K562 (cell line): ENCODE measurements around the gene COL5A1. TPM values are rescaled to one million over a fixed set of nuclear protein-coding genes. Genes with fewer than 3 reads are reported as not detected.

Experiments used
- ATAC-seq: fragments of 200-7000 bp; cut with Tn5 transposase; 3 replicates; pipeline ENCODE4 v1.9.1; 2020; ENCODE audit warnings: moderate library complexity
- BruUV-seq: library from RNA; stranded (reverse); fragments of 400-500 nt; replicated peaks from 2 replicates; lab custom pipeline; 2021; lab: Mats Ljungman, UMichigan
- CTCF ChIA-PET: fragments of 300-600 bp; formaldehyde crosslinking; extraction: SDS; loops from one replicate; lab custom pipeline; 2021; ENCODE audit warnings: low intra/inter-chr PET ratio; lab: Yijun Ruan, JAX
- POLR2A ChIA-PET: fragments of 300-600, 350-650 bp; sonication (Branson Sonifier 250); formaldehyde crosslinking; extraction: SDS; loops from one replicate; lab custom pipeline; 2021; ENCODE audit warnings: antibody characterized with exemption, inconsistent platforms; lab: Yijun Ruan, JAX
- DNase-seq, 4 experiments: peaks; one replicate each; pipeline versions ENCODE4 v3.0.0 to v3.0.0-alpha.2; 2011 to 2018; ENCODE audit warnings: low spot score in 3 of 4, mixed read lengths in 3 of 4; ENCODE audit errors: extremely low read depth in 1 of 4
- FAIRE-seq: peaks from 2 replicates; lab custom pipeline; 2011; peaks lifted over from hg19 to GRCh38; lab: Jason Lieb, UNC
- H2AFZ ChIP-seq: 2 replicates; pipeline ENCODE4 v1.6.0; 2011; ENCODE audit warnings: low read depth, low read length, control low read depth, inconsistent platforms
- H3K27ac ChIP-seq: fragments of 200-600 bp; 3 replicates; pipeline ENCODE4 v1.8.0; 2011; ENCODE audit warnings: low read depth, mild to moderate bottlenecking, control low read depth, inconsistent platforms, low read length, moderate library complexity, mixed read lengths; ENCODE audit errors: extremely low read depth
- H3K27me3 ChIP-seq, 2 experiments: fragments of 300-600 bp in 1 of 2; 2 replicates in 1 of 2; 3 replicates in 1 of 2; pipeline versions ENCODE4 v1.6.0 to v1.8.0; 2011; ENCODE audit warnings: inconsistent platforms in 2 of 2, low read length in 2 of 2, mild to moderate bottlenecking in 1 of 2, mixed read lengths in 1 of 2, moderate library complexity in 1 of 2; ENCODE audit not compliant: control insufficient read depth in 2 of 2, insufficient read depth in 2 of 2
- H3K36me3 ChIP-seq: fragments of 300-600 bp; 3 replicates; pipeline ENCODE4 v1.8.0; 2011; ENCODE audit warnings: mild to moderate bottlenecking, low read length, inconsistent platforms; ENCODE audit not compliant: control insufficient read depth, insufficient read depth
- H3K4me1 ChIP-seq, 2 experiments: fragments of 200-600 bp in 1 of 2; replicated peaks in 1 of 2; 2 replicates in 1 of 2; 3 replicates in 1 of 2; pipeline versions ENCODE4 v1.5.1 to v1.8.0; 2011; ENCODE audit warnings: inconsistent platforms in 2 of 2, low read length in 2 of 2, mild to moderate bottlenecking in 1 of 2, mixed read lengths in 1 of 2, moderate library complexity in 1 of 2; ENCODE audit not compliant: control insufficient read depth in 2 of 2, insufficient read depth in 2 of 2
- H3K4me2 ChIP-seq: 2 replicates; pipeline ENCODE4 v1.6.1; 2011; ENCODE audit warnings: low read length, control low read depth, inconsistent platforms, mixed read lengths; ENCODE audit not compliant: insufficient read depth
- H3K4me3 ChIP-seq: fragments of 200-600 bp; sonication (generic), shearing (Covaris generic); 2 replicates; pipeline ENCODE4 v1.5.1; 2016; ENCODE audit warnings: control low read depth, inconsistent platforms
- H3K79me2 ChIP-seq: fragments of 200-600 bp; 3 replicates; pipeline ENCODE4 v1.8.0; 2011; ENCODE audit warnings: low read length, inconsistent platforms; ENCODE audit not compliant: control insufficient read depth, insufficient read depth
- H3K9ac ChIP-seq, 2 experiments: 2 replicates each; pipeline versions ENCODE4 v1.6.0 to v1.6.1; 2011; ENCODE audit warnings: low read depth in 2 of 2, low read length in 2 of 2, control low read depth in 1 of 2, inconsistent platforms in 1 of 2, mild to moderate bottlenecking in 1 of 2, mixed read lengths in 1 of 2; ENCODE audit not compliant: insufficient read depth in 1 of 2
- H3K9me1 ChIP-seq: one replicate; pipeline ENCODE4 v1.6.0; 2011; ENCODE audit warnings: inconsistent platforms, mild to moderate bottlenecking, low read length, moderate library complexity; ENCODE audit not compliant: control insufficient read depth, insufficient read depth
- H3K9me3 ChIP-seq: replicated peaks from 2 replicates; pipeline ENCODE4 v1.5.1; 2011; ENCODE audit warnings: low read depth, low read length, inconsistent platforms; ENCODE audit not compliant: control insufficient read depth, insufficient read depth
- H4K20me1 ChIP-seq: replicated peaks from 2 replicates; pipeline ENCODE4 v1.6.1; 2011; ENCODE audit warnings: low read length, inconsistent platforms, mixed read lengths; ENCODE audit not compliant: control insufficient read depth, insufficient read depth
- BRCA1 ChIP-seq, 2 experiments: fragments of 450-650 bp in 1 of 2; sonication (generic) in 1 of 2; formaldehyde crosslinking in 1 of 2; IDR thresholded peaks; 2 replicates each; pipeline versions ENCODE4 v1.5.0 to v1.6.1; 2017 to 2020; ENCODE audit warnings: mild to moderate bottlenecking in 1 of 2, missing genetic modification reagents in 1 of 2
- CBFA2T2 ChIP-seq: fragments of 450-650 bp; conservative IDR thresholded peaks from 2 replicates; pipeline ENCODE4 v1.6.1; 2017; ENCODE audit warnings: mild to moderate bottlenecking
- CBX2 ChIP-seq: fragments of 200-600 bp; sonication (generic); IDR thresholded peaks from one replicate; pipeline ENCODE4 v1.6.1; 2012; ENCODE audit warnings: mild to moderate bottlenecking, low read length, inconsistent platforms; ENCODE audit not compliant: insufficient read depth, poor library complexity, severe bottlenecking
- CHCHD3 ChIP-seq: fragments of 250-450 bp; sonication (Bioruptor Pico); IDR thresholded peaks from 2 replicates; pipeline ENCODE4 v2.1.2; 2022; ENCODE audit warnings: mild to moderate bottlenecking
- EP300 ChIP-seq: IDR thresholded peaks from 2 replicates; pipeline ENCODE4 v1.6.1; 2012; ENCODE audit warnings: low read length, improper control_type of control experiment
- EWSR1 ChIP-seq: fragments of 450-650 bp; IDR thresholded peaks from 2 replicates; pipeline ENCODE4 v1.6.1; 2018; ENCODE audit warnings: borderline replicate concordance, mild to moderate bottlenecking, low read depth, moderate library complexity; ENCODE audit not compliant: partially characterized antibody
- FIP1L1 ChIP-seq: fragments of 200-400 bp; formaldehyde crosslinking; IDR thresholded peaks from 2 replicates; pipeline ENCODE4 v1.6.1; 2018; ENCODE audit warnings: mild to moderate bottlenecking, low read depth, low read length; ENCODE audit not compliant: poor library complexity, severe bottlenecking
- MTA1 ChIP-seq: fragments of 450-650 bp; IDR thresholded peaks from 2 replicates; pipeline ENCODE4 v1.6.1; 2017; ENCODE audit warnings: borderline replicate concordance
- RBM34 ChIP-seq: fragments of 200-400 bp; formaldehyde crosslinking; IDR thresholded peaks from 2 replicates; pipeline ENCODE4 v1.6.1; 2018; ENCODE audit warnings: low read length, borderline replicate concordance; ENCODE audit not compliant: insufficient read depth
- ZBTB2 ChIP-seq: fragments of 450-650 bp; IDR thresholded peaks from 2 replicates; pipeline ENCODE4 v1.6.1; 2016; ENCODE audit warnings: antibody characterized with exemption
- ZC3H4 ChIP-seq: sonication (generic); formaldehyde crosslinking; IDR thresholded peaks from 2 replicates; pipeline ENCODE4 v1.9.0; 2021; ENCODE audit warnings: missing genetic modification reagents, borderline replicate concordance
- ZFP36 ChIP-seq: fragments of 150-350 bp; IDR thresholded peaks from 2 replicates; pipeline ENCODE4 v1.6.1; 2018; ENCODE audit warnings: low read length, low read depth; ENCODE audit not compliant: partially characterized antibody
- ZNF277 ChIP-seq: fragments of 250-450 bp; sonication (Bioruptor Pico); IDR thresholded peaks from 2 replicates; pipeline ENCODE4 v1.8.0; 2022; ENCODE audit warnings: inconsistent platforms, mild to moderate bottlenecking, moderate library complexity, borderline replicate concordance
- ZNF311 ChIP-seq: fragments of 250-450 bp; sonication (Bioruptor Pico); IDR thresholded peaks from 2 replicates; pipeline ENCODE4 v1.4.0; 2020; ENCODE audit warnings: mild to moderate bottlenecking, moderate library complexity
- ZZZ3 ChIP-seq: fragments of 450-650 bp; IDR thresholded peaks from 2 replicates; pipeline ENCODE4 v1.6.1; 2016; ENCODE audit warnings: antibody characterized with exemption, mild to moderate bottlenecking, moderate library complexity
- WGBS: fragments of 100-300 bp; shearing (Covaris generic); methylation state at CpG from one replicate; pipeline ENCODE4 v1.1.6; 2016; ENCODE audit warnings: low coverage, mixed read lengths; ENCODE audit not compliant: insufficient coverage; ENCODE audit errors: missing lambda C conversion rate; 5-methylcytosine and 5-hydroxymethylcytosine counted together
- in situ Hi-C: fragments of 300-500 bp; cut with MboI; formaldehyde crosslinking; loops from 4 replicates; pipeline ENCODE4 v1.15.0; 2018; ENCODE audit warnings: inconsistent platforms, mixed read lengths
- intact Hi-C: fragments of 100-400 bp; cut with micrococcal nuclease; formaldehyde crosslinking; loops from 2 replicates; pipeline ENCODE4 v1.14.2; 2022
- polyA plus RNA-seq, 8 experiments: library from polyadenylated mRNA; depleted of rRNA in 4 of 8; stranded (reverse) in 5 of 8; unstranded in 3 of 8; fragments of >200 nt; fragmentation: Nextera tagmentation in 2 of 8; fragmentation: Illumina TruSeq in 1 of 8; extraction: Ambion mirVana in 2 of 8; extraction: Trizol in 1 of 8; gene quantifications; 2 replicates each; pipeline versions ENCODE4 v1.2.1 to v1.2.3, GENCODE V29; 2011 to 2014; ENCODE audit warnings: inconsistent platforms in 1 of 8, missing spikeins in 1 of 8
- total RNA-seq, 7 experiments: library from RNA; depleted of rRNA in 6 of 7; stranded (reverse); fragments of >200 nt in 6 of 7; fragmentation: Illumina TruSeq in 2 of 7; extraction: Trizol in 2 of 7; gene quantifications; 2 replicates each; pipeline versions ENCODE4 v1.2.1 to v1.2.3, GENCODE V29; 2011 to 2021; ENCODE audit warnings: low replicate concordance in 1 of 7
- TF ChIP-seq, protein P1 (sequence below): sonication (generic); IDR thresholded peaks from 2 replicates; pipeline ENCODE4 v1.6.1; 2016

Gene COL5A1
- total and polyA plus RNA-seq, 9 of the 15 experiments (the other 6 are each of a cell fraction or from before 2014, with no cell fraction given) = under 0.01 to 0.13 (median 0.04) TPM; not detected in 6

GRCh38 chr9:134629586-134630392 is 11.8 kb upstream of the COL5A1 start (continued):
- TF ChIP-seq ZC3H4 (CRISPR knock-in tag) (no peak), CHCHD3 (CRISPR knock-in tag) (no peak), ZBTB2 (no peak), RBM34 (no peak), BRCA1 (IDR thresholded peaks at IDR 0.05) (no peak), BRCA1 (CRISPR knock-in tag; IDR thresholded peaks at IDR 0.05) (no peak), ZFP36 (no peak), MTA1 (no peak), ZZZ3 (no peak), FIP1L1 (no peak)

GRCh38 chr9:134630393-134630790 is 11.2 kb upstream of the COL5A1 start:
- Histone ChIP-seq H3K27ac (no peak overlapping the region), H3K4me2 (no peak overlapping the region), H4K20me1 (peaks cover 5% of the 10 kb centered on the region; the same call in 1 of the 2 replicates), H3K9me1 (no peaks in the 10 kb centered on the region), H3K36me3 (no peaks in the 10 kb centered on the region), H2AFZ (no peak overlapping the region), H3K9ac (no peak overlapping the region; a peak in 1 of 4 replicates), H3K79me2 (no peaks in the 10 kb centered on the region), H3K4me3 (no peak overlapping the region), H3K27me3 (peaks cover 8 to 73% of the 10 kb centered on the region in 2 experiments; a peak in 4 of 5 replicates), H3K4me1 (no peaks in the 10 kb centered on the region), H3K9me3 (no peaks in the 10 kb centered on the region)
- no peak for ATAC-seq
- in situ Hi-C loops = no loop called here
- intact Hi-C loops = no loop called here
- FAIRE-seq = no peak
- WGBS = 0% methylated on average over 8 of the region's 13 CpGs
- ChIA-PET CTCF (no interaction called here), POLR2A (interaction anchor here (0.6 to 1.3 kb wide), 2 partner anchors 16 to 750 kb away, joined by 3 read pairs; no protein-coding TSS in a partner anchor)
- no peak for DNase-seq
- no TSS peak for BruUV-seq
- TF ChIP-seq ZNF277 (CRISPR knock-in tag) (no peak), CHCHD3 (CRISPR knock-in tag) (no peak), ZNF311 (CRISPR knock-in tag) (no peak), CBX2 (no peak), CBFA2T2 (no peak), EWSR1 (no peak), EP300 (no peak)
- TF ChIP-seq, protein P1, sequence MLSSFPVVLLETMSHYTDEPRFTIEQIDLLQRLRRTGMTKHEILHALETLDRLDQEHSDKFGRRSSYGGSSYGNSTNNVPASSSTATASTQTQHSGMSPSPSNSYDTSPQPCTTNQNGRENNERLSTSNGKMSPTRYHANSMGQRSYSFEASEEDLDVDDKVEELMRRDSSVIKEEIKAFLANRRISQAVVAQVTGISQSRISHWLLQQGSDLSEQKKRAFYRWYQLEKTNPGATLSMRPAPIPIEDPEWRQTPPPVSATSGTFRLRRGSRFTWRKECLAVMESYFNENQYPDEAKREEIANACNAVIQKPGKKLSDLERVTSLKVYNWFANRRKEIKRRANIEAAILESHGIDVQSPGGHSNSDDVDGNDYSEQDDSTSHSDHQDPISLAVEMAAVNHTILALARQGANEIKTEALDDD = no peak
